Astrocyte (in vitro differentiated cells and primary cell): ENCODE data around the gene PAH.

Source experiments
- CTCF ChIP-seq: IDR thresholded peaks from 2 replicates; pipeline ENCODE4 v1.5.1; 2011; ENCODE audit warnings: low read depth, mild to moderate bottlenecking, inconsistent platforms, low read length, moderate library complexity; ENCODE audit not compliant: insufficient read depth
- EZH2 ChIP-seq: IDR thresholded peaks from 2 replicates; pipeline ENCODE4 v1.6.1; 2012; ENCODE audit warnings: mild to moderate bottlenecking, low read length, inconsistent platforms; ENCODE audit not compliant: insufficient read depth

GRCh38 chr12:102913453-102914226, 3.4 kb downstream of the PAH start:
- TF ChIP-seq CTCF (no peak), EZH2 (no peak)
